Mucosa of stomach (tissue), 1 donor: ENCODE data around the gene IGFBP4.
A peak's percentile ranks its signal among the peaks of the same experiment; 100 is the strongest.
"Not testable (repeated sequence)": the region's sequence is repeated elsewhere in the genome, so short reads cannot be mapped to it uniquely, and the experiment has no call there.

ENCODE experiments used
- H3K27me3 ChIP-seq: one replicate; pipeline ENCODE4 v1.7.0; 2013; ENCODE audit warnings: mild to moderate bottlenecking, low read length; ENCODE audit not compliant: control insufficient read depth, insufficient read depth
- H3K36me3 ChIP-seq: one replicate; pipeline ENCODE4 v1.7.0; 2013; ENCODE audit warnings: low read length; ENCODE audit not compliant: control insufficient read depth, insufficient read depth
- H3K4me1 ChIP-seq: one replicate; pipeline ENCODE4 v1.7.0; 2013; ENCODE audit warnings: mild to moderate bottlenecking, low read length; ENCODE audit not compliant: control insufficient read depth, insufficient read depth
- H3K4me3 ChIP-seq: one replicate; pipeline ENCODE4 v1.7.0; 2013; ENCODE audit warnings: low read length
- H3K9ac ChIP-seq: one replicate; pipeline ENCODE4 v1.7.0; 2013; ENCODE audit warnings: mild to moderate bottlenecking, low read length, moderate library complexity
- H3K9me3 ChIP-seq: one replicate; pipeline ENCODE4 v1.7.0; 2013; ENCODE audit warnings: mild to moderate bottlenecking, low read length, moderate library complexity; ENCODE audit not compliant: control insufficient read depth
- donor health status: Pancreatic carcinoma.

The IGFBP4 gene

GRCh38 chr17:40443196-40443987 is at the start of gene IGFBP4:
TSS of gene IGFBP4 (plus strand) at chr17:40443450. CDS start at chr17:40443736, 286 bp downstream.
- Histone ChIP-seq H3K4me3 (peak within 1 kb of the TSS; percentile 87), H3K27me3 (no peaks in the 10 kb centered on the region), H3K9me3 (no peaks in the 10 kb centered on the region), H3K36me3 (no peaks in the 10 kb centered on the region), H3K9ac (peak within 1 kb of the TSS; percentile 85), H3K4me1 (peaks cover 44% of the 10 kb centered on the region)

GRCh38 chr17:40399185-40399584 is 44.1 kb upstream of the IGFBP4 start:
- Histone ChIP-seq H3K9ac (no peak overlapping the region), H3K4me3 (no peak overlapping the region), H3K9me3 (no peaks in the 10 kb centered on the region), H3K4me1 (no peaks in the 10 kb centered on the region), H3K36me3 (no peaks in the 10 kb centered on the region), H3K27me3 (no peaks in the 10 kb centered on the region)

- H3K9ac ChIP-seq, result no peak overlapping the region
- no peaks in the 10 kb centered on the region for H3K9me3 ChIP-seq
- H3K36me3 ChIP-seq, result no peaks in the 10 kb centered on the region
- H3K4me1 ChIP-seq, result no peaks in the 10 kb centered on the region
- no peaks in the 10 kb centered on the region for H3K27me3 ChIP-seq
- no peak overlapping the region for H3K4me3 ChIP-seq
These were observed 40.6 kb upstream of the IGFBP4 start for GRCh38 chr17:40402668-40403067.

GRCh38 chr17:40404003-40404402 is 39.2 kb upstream of the IGFBP4 start:
- H3K9ac ChIP-seq, result no peak overlapping the region
- no peak overlapping the region for H3K4me3 ChIP-seq
- no peaks in the 10 kb centered on the region for H3K27me3 ChIP-seq
- no peaks in the 10 kb centered on the region for H3K9me3 ChIP-seq
- no peaks in the 10 kb centered on the region for H3K4me1 ChIP-seq
- H3K36me3 ChIP-seq, result no peaks in the 10 kb centered on the region

- no peaks in the 10 kb centered on the region for H3K36me3 ChIP-seq
- no peak overlapping the region for H3K9ac ChIP-seq
- no peaks in the 10 kb centered on the region for H3K27me3 ChIP-seq
- H3K4me1 ChIP-seq, result no peaks in the 10 kb centered on the region
- no peak overlapping the region for H3K4me3 ChIP-seq
- no peaks in the 10 kb centered on the region for H3K9me3 ChIP-seq
These were observed 35.8 kb upstream of the IGFBP4 start for GRCh38 chr17:40407460-40407859.

- H3K9me3 ChIP-seq, H3K27me3 ChIP-seq, H3K4me1 ChIP-seq, H3K36me3 ChIP-seq, H3K4me3 ChIP-seq, H3K9ac ChIP-seq: not testable (repeated sequence)
These were observed 33.7 kb upstream of the IGFBP4 start for GRCh38 chr17:40409540-40409939.

GRCh38 chr17:40410082-40410481 is 33.2 kb upstream of the IGFBP4 start:
- H3K27me3 ChIP-seq, result no peaks in the 10 kb centered on the region
- no peaks in the 10 kb centered on the region for H3K4me1 ChIP-seq
- no peaks in the 10 kb centered on the region for H3K36me3 ChIP-seq
- no peak overlapping the region for H3K4me3 ChIP-seq
- H3K9me3 ChIP-seq, result no peaks in the 10 kb centered on the region
- no peak overlapping the region for H3K9ac ChIP-seq

- H3K36me3 ChIP-seq, result no peaks in the 10 kb centered on the region
- H3K9me3 ChIP-seq, result no peaks in the 10 kb centered on the region
- H3K9ac ChIP-seq, result no peak overlapping the region
- H3K4me3 ChIP-seq, result no peak overlapping the region
- H3K27me3 ChIP-seq, result no peaks in the 10 kb centered on the region
- no peaks in the 10 kb centered on the region for H3K4me1 ChIP-seq
These were observed 31.4 kb upstream of the IGFBP4 start for GRCh38 chr17:40411821-40412220.

GRCh38 chr17:40412880-40413279 is 30.4 kb upstream of the IGFBP4 start:
- Histone ChIP-seq H3K4me3 (no peak overlapping the region), H3K9ac (no peak overlapping the region), H3K4me1 (peaks cover 5% of the 10 kb centered on the region), H3K36me3 (no peaks in the 10 kb centered on the region), H3K27me3 (no peaks in the 10 kb centered on the region), H3K9me3 (no peaks in the 10 kb centered on the region)

- not testable (repeated sequence) for H3K9ac ChIP-seq, H3K9me3 ChIP-seq, H3K36me3 ChIP-seq, H3K4me3 ChIP-seq, H3K27me3 ChIP-seq, H3K4me1 ChIP-seq
These were observed 28.9 kb upstream of the IGFBP4 start for GRCh38 chr17:40414312-40414711.

- H3K4me1 ChIP-seq, result peaks cover 8% of the 10 kb centered on the region
- H3K36me3 ChIP-seq, result no peaks in the 10 kb centered on the region
- H3K27me3 ChIP-seq, result no peaks in the 10 kb centered on the region
- no peak overlapping the region for H3K9ac ChIP-seq
- no peaks in the 10 kb centered on the region for H3K9me3 ChIP-seq
- no peak overlapping the region for H3K4me3 ChIP-seq
These were observed 27.9 kb upstream of the IGFBP4 start for GRCh38 chr17:40415390-40415789.

GRCh38 chr17:40416671-40417070 is 26.6 kb upstream of the IGFBP4 start:
- Histone ChIP-seq H3K4me3 (no peak overlapping the region), H3K27me3 (no peaks in the 10 kb centered on the region), H3K9ac (peak overlapping the region; percentile 68), H3K4me1 (peaks cover 8% of the 10 kb centered on the region), H3K9me3 (no peaks in the 10 kb centered on the region), H3K36me3 (no peaks in the 10 kb centered on the region)

- Histone ChIP-seq H3K4me1 (peaks cover 8% of the 10 kb centered on the region), H3K36me3 (no peaks in the 10 kb centered on the region), H3K27me3 (no peaks in the 10 kb centered on the region), H3K4me3 (peak overlapping the region; percentile 72), H3K9ac (peak overlapping the region; percentile 68), H3K9me3 (no peaks in the 10 kb centered on the region)
These were observed 26.0 kb upstream of the IGFBP4 start for GRCh38 chr17:40417258-40417608.
